H1 (cell line): ENCODE data around the gene ERICH6. TPM values are rescaled to one million over a fixed set of nuclear protein-coding genes. Genes with fewer than 3 reads are reported as not detected.

Source experiments
- TEAD4 ChIP-seq: IDR thresholded peaks from 2 replicates; pipeline ENCODE4 v1.6.1; 2012; ENCODE audit warnings: low read depth, low read length, inconsistent platforms, mixed read lengths
- polyA plus RNA-seq, 7 experiments: library from polyadenylated mRNA; depleted of rRNA in 3 of 7; stranded (reverse) in 5 of 7; unstranded in 2 of 7; fragments of >200 nt in 5 of 7; fragments of 200-250 nt in 2 of 7; gene quantifications; 1 replicate in 5 of 7; 2 replicates in 1 of 7; 4 replicates in 1 of 7; pipeline versions ENCODE4 v1.2.1 to v1.2.3, GENCODE V29; 2011 to 2013; ENCODE audit warnings: missing spikeins in 2 of 7, mixed read lengths in 2 of 7
- total RNA-seq: library from RNA; stranded (reverse); fragmentation: NEBNext Ultra II Directional; extraction: Animal tissue kit (Norgen Biotek cat#: 25700); gene quantifications from 2 replicates; pipeline ENCODE4 v1.2.1, GENCODE V29; 2021
- TF ChIP-seq, protein P1 (sequence below): fragments of 300-600 bp; sonication (generic); IDR thresholded peaks from 2 replicates; pipeline ENCODE4 v1.7.1; 2012; ENCODE audit warnings: low read length, moderate library complexity, mild to moderate bottlenecking, inconsistent platforms; ENCODE audit not compliant: insufficient replicate concordance

The ERICH6 gene
- total and polyA plus RNA-seq, 2 of the 8 experiments (the other 6 are each of a cell fraction or from before 2014, with no cell fraction given) = not detected

GRCh38 chr3:150747886-150748683 is 44.4 kb upstream of the ERICH6 start (continued):
- TF ChIP-seq, protein P1, sequence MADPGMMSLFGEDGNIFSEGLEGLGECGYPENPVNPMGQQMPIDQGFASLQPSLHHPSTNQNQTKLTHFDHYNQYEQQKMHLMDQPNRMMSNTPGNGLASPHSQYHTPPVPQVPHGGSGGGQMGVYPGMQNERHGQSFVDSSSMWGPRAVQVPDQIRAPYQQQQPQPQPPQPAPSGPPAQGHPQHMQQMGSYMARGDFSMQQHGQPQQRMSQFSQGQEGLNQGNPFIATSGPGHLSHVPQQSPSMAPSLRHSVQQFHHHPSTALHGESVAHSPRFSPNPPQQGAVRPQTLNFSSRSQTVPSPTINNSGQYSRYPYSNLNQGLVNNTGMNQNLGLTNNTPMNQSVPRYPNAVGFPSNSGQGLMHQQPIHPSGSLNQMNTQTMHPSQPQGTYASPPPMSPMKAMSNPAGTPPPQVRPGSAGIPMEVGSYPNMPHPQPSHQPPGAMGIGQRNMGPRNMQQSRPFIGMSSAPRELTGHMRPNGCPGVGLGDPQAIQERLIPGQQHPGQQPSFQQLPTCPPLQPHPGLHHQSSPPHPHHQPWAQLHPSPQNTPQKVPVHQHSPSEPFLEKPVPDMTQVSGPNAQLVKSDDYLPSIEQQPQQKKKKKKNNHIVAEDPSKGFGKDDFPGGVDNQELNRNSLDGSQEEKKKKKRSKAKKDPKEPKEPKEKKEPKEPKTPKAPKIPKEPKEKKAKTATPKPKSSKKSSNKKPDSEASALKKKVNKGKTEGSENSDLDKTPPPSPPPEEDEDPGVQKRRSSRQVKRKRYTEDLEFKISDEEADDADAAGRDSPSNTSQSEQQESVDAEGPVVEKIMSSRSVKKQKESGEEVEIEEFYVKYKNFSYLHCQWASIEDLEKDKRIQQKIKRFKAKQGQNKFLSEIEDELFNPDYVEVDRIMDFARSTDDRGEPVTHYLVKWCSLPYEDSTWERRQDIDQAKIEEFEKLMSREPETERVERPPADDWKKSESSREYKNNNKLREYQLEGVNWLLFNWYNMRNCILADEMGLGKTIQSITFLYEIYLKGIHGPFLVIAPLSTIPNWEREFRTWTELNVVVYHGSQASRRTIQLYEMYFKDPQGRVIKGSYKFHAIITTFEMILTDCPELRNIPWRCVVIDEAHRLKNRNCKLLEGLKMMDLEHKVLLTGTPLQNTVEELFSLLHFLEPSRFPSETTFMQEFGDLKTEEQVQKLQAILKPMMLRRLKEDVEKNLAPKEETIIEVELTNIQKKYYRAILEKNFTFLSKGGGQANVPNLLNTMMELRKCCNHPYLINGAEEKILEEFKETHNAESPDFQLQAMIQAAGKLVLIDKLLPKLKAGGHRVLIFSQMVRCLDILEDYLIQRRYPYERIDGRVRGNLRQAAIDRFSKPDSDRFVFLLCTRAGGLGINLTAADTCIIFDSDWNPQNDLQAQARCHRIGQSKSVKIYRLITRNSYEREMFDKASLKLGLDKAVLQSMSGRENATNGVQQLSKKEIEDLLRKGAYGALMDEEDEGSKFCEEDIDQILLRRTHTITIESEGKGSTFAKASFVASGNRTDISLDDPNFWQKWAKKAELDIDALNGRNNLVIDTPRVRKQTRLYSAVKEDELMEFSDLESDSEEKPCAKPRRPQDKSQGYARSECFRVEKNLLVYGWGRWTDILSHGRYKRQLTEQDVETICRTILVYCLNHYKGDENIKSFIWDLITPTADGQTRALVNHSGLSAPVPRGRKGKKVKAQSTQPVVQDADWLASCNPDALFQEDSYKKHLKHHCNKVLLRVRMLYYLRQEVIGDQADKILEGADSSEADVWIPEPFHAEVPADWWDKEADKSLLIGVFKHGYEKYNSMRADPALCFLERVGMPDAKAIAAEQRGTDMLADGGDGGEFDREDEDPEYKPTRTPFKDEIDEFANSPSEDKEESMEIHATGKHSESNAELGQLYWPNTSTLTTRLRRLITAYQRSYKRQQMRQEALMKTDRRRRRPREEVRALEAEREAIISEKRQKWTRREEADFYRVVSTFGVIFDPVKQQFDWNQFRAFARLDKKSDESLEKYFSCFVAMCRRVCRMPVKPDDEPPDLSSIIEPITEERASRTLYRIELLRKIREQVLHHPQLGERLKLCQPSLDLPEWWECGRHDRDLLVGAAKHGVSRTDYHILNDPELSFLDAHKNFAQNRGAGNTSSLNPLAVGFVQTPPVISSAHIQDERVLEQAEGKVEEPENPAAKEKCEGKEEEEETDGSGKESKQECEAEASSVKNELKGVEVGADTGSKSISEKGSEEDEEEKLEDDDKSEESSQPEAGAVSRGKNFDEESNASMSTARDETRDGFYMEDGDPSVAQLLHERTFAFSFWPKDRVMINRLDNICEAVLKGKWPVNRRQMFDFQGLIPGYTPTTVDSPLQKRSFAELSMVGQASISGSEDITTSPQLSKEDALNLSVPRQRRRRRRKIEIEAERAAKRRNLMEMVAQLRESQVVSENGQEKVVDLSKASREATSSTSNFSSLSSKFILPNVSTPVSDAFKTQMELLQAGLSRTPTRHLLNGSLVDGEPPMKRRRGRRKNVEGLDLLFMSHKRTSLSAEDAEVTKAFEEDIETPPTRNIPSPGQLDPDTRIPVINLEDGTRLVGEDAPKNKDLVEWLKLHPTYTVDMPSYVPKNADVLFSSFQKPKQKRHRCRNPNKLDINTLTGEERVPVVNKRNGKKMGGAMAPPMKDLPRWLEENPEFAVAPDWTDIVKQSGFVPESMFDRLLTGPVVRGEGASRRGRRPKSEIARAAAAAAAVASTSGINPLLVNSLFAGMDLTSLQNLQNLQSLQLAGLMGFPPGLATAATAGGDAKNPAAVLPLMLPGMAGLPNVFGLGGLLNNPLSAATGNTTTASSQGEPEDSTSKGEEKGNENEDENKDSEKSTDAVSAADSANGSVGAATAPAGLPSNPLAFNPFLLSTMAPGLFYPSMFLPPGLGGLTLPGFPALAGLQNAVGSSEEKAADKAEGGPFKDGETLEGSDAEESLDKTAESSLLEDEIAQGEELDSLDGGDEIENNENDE = no peak
- no peak for TF ChIP-seq TEAD4
